Peyer's patch (tissue), 4 donors: ENCODE measurements around the gene TUSC2. TPM values are rescaled to one million over a fixed set of nuclear protein-coding genes. Genes with fewer than 3 reads are reported as not detected.

ENCODE experiments used
- DNase-seq, 3 donors: peaks; one replicate each; pipeline ENCODE4 v3.0.0-alpha.2; 2017 to 2019
- H3K27ac ChIP-seq, 4 donors: fragments of 200-600 bp; sonication (generic); one replicate each; pipeline ENCODE4 v1.5.1; 2016 to 2019
- H3K27me3 ChIP-seq, 2 donors: fragments of 200-600 bp; sonication (generic); one replicate each; pipeline ENCODE4 v1.5.1; 2019
- H3K36me3 ChIP-seq, 3 donors: fragments of 200-600 bp; sonication (generic); one replicate each; pipeline ENCODE4 v1.5.1; 2016 to 2019
- H3K4me1 ChIP-seq, 4 donors: fragments of 200-600 bp; sonication (generic); one replicate each; pipeline ENCODE4 v1.5.1; 2016 to 2019
- H3K4me3 ChIP-seq, 4 donors: fragments of 200-600 bp; sonication (generic); 1 replicate in 3 of 4; 2 replicates in 1 of 4; pipeline ENCODE4 v1.5.1; 2016 to 2019; ENCODE audit warnings: mild to moderate bottlenecking in 1 of 4
- H3K9me3 ChIP-seq, 4 donors: fragments of 200-600 bp; sonication (generic); one replicate each; pipeline ENCODE4 v1.5.1; 2016 to 2019; ENCODE audit warnings: mild to moderate bottlenecking in 1 of 4
- CTCF ChIP-seq, 6 experiments: fragments of 450-650 bp in 4 of 6; fragments of 200-600 bp in 2 of 6; sonication (generic) in 1 of 6; IDR thresholded peaks; one replicate each; pipeline ENCODE4 v1.5.1; 2017 to 2019; ENCODE audit warnings: antibody characterized with exemption in 6 of 6, mild to moderate bottlenecking in 3 of 6, moderate library complexity in 1 of 6
- POLR2A ChIP-seq, 2 donors: fragments of 450-650 bp; IDR thresholded peaks; one replicate each; pipeline ENCODE4 v1.5.1; 2017; ENCODE audit warnings: antibody characterized with exemption in 2 of 2, mild to moderate bottlenecking in 2 of 2, moderate library complexity in 2 of 2
- total RNA-seq, 4 donors: library from RNA; depleted of rRNA; stranded (reverse); fragments of >200 nt; gene quantifications; one replicate each; pipeline ENCODE4 v1.1.0, GENCODE V29; 2016

Gene TUSC2
- total RNA-seq, 4 donors from 2014 or later = 5.8 to 19.8 (median 17.5) TPM

DNA sequence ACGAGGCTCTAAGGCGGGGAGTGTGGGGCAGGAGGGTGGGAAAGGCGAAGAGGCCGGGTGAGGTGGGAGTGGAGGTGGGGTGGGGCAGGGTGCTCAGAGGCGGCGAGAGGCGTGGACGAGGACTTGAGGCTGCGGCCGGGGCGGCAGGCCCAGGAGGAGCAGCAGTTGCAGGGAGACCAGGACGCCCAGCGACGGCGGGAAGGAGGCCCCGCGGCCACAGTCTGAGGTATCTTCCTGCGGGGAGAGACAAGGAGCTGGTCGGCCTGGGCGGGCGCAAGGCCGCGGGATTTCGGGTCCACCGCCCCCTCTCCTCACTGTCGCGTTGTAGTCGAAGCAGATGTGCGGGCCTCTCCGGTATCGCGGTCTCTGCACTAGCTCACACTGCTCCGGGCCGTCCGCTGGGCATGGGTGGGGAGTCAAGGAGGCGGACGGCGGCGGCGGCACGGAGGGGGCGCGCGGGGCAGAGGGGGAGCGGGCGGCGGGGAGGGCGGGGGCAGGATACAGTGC, 36.6 kb upstream of the TUSC2 start:
- Histone ChIP-seq H3K4me1 (peaks cover 0 to 14% (median 10%) of the 10 kb centered on the region in 4 donors), H3K4me3 (peak overlapping the region; percentile 58 to 67 (median 62)), H3K9me3 (no peaks in the 10 kb centered on the region), H3K36me3 (no peaks in the 10 kb centered on the region), H3K27ac (peak overlapping the region; percentile 53 to 81 (median 66)), H3K27me3 (no peaks in the 10 kb centered on the region)
- DNase-seq = no peak
- TF ChIP-seq CTCF (IDR thresholded peaks at IDR 0.05) (no peak), POLR2A (IDR thresholded peaks at IDR 0.05) (no peak)

- peak overlapping the region; percentile 10 to 84 (median 69) for H3K4me3 ChIP-seq
- H3K27me3 ChIP-seq = no peaks in the 10 kb centered on the region
- H3K9me3 ChIP-seq = no peaks in the 10 kb centered on the region
- peak overlapping the region in 2 of 4 donors; percentile 80 to 87 for H3K27ac ChIP-seq
- H3K36me3 ChIP-seq = peaks cover 0 to 16% (median 0%) of the 10 kb centered on the region in 3 donors
- peaks cover 0 to 43% (median 33%) of the 10 kb centered on the region in 4 donors for H3K4me1 ChIP-seq
- no peak for DNase-seq
- TF ChIP-seq CTCF (IDR thresholded peaks at IDR 0.05) (no peak), POLR2A (IDR thresholded peaks at IDR 0.05) (no peak)
Observed at GRCh38 chr3:50359760-50360110, 31.7 kb upstream of the TUSC2 start.

- Histone ChIP-seq H3K4me3 (peak within 1 kb of the TSS; percentile 67 to 84 (median 69)), H3K9me3 (no peaks in the 10 kb centered on the region), H3K27me3 (no peaks in the 10 kb centered on the region), H3K4me1 (peaks cover 0 to 37% (median 27%) of the 10 kb centered on the region in 4 donors), H3K36me3 (peaks cover 0 to 22% (median 0%) of the 10 kb centered on the region in 3 donors), H3K27ac (peak within 1 kb of the TSS; percentile 80 to 91 (median 86))
- DNase-seq = peak; percentile 92 to 99 (median 98)
- TF ChIP-seq CTCF (IDR thresholded peaks at IDR 0.05) (no peak), POLR2A (IDR thresholded peaks at IDR 0.05) (peak; percentile 64 to 79)
Observed at GRCh38 chr3:50358911-50359759, 31.1 kb upstream of the TUSC2 start, which contains the start of gene TMEM115. Gene TMEM115 (minus strand): TSS chr3:50359521. CDS start chr3:50359063, 458 bp downstream.

DNA sequence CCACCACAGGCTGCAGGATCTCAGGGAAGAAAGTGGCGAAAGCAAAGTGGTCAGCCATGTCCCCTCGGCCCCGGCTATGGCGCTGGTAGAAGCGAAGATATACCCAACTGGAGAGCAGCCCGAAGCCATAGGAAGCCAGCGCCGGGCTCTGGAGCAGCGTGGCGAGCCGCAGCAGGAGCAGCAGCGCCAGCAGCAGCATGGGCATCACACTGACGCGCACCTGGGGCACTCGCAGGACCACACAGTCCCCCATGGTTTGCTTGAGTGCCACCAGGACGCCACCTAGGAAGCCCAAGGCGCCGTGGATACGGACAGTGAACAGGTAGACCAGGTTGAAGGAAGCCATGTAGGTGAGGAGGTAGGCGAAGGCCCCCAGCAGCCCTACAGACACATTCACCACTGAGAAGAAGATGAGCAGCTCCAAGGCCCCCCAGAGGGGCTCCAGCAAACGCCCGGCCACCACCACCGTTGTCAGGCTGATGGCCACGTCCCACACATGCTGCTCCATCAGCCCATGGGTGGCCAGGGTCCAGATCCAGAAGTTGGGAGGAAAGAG, 30.4 kb upstream of the TUSC2 start:
- no peaks in the 10 kb centered on the region for H3K9me3 ChIP-seq
- H3K27me3 ChIP-seq = no peaks in the 10 kb centered on the region
- H3K4me1 ChIP-seq = peaks cover 0 to 36% (median 27%) of the 10 kb centered on the region in 4 donors
- H3K4me3 ChIP-seq = peak overlapping the region; percentile 67 to 84 (median 69)
- TF ChIP-seq CTCF (IDR thresholded peaks at IDR 0.05) (no peak), POLR2A (IDR thresholded peaks at IDR 0.05) (no peak)
- peaks cover 0 to 29% (median 0%) of the 10 kb centered on the region in 3 donors for H3K36me3 ChIP-seq
- H3K27ac ChIP-seq = peak overlapping the region; percentile 80 to 91 (median 86)
- no peak for DNase-seq

DNA sequence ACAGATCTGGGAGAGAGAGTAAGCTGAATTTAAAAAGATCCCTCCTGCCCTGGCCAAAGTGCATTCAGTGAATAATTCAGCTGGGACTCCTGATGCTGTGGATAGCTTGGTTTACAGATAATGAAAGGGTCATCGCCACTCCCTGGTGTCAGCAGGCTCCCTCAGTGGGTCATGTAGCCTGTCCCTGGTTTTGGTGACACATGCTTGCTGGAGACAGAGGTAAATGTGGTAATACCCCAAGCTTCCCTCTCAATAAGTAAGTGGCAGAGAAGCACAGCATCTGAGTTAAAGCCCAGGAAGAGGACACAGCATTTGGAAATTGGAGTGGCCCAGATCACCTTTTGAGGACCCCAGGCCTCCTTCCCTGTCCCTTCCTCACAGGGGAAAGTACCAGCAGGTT, 29.5 kb upstream of the TUSC2 start:
- peaks cover 0 to 36% (median 27%) of the 10 kb centered on the region in 4 donors for H3K4me1 ChIP-seq
- no peak for TF ChIP-seq CTCF (IDR thresholded peaks at IDR 0.05)
- TF ChIP-seq POLR2A (IDR thresholded peaks at IDR 0.05) = no peak
- no peaks in the 10 kb centered on the region for H3K9me3 ChIP-seq
- H3K4me3 ChIP-seq = peak overlapping the region; percentile 67 to 84 (median 69)
- peak overlapping the region in 3 of 4 donors; percentile 0 to 66 (median 23) for H3K27ac ChIP-seq
- peaks cover 0 to 34% (median 0%) of the 10 kb centered on the region in 3 donors for H3K36me3 ChIP-seq
- H3K27me3 ChIP-seq = no peaks in the 10 kb centered on the region
- DNase-seq = no peak
